Neural cell (in vitro differentiated cells): ENCODE results near the gene RSPH9.

Experiments
- CTCF ChIP-seq: fragments of 450-650 bp; IDR thresholded peaks from 2 replicates; pipeline ENCODE4 v1.5.1; 2014; ENCODE audit warnings: antibody characterized with exemption, mild to moderate bottlenecking, moderate library complexity; ENCODE audit not compliant: poor library complexity, severe bottlenecking
- EZH2 ChIP-seq: fragments of 200-600, 300-800 bp; shearing (Covaris generic), sonication (generic); IDR thresholded peaks from 2 replicates; pipeline ENCODE4 v1.6.1; 2014; ENCODE audit warnings: antibody characterized with exemption, low read length, borderline replicate concordance, mild to moderate bottlenecking; ENCODE audit not compliant: insufficient read depth, poor library complexity, severe bottlenecking
- POLR2AphosphoS5 ChIP-seq: IDR thresholded peaks from 2 replicates; pipeline ENCODE4 v1.6.1; 2012
- SMC3 ChIP-seq: fragments of 450-650 bp; conservative IDR thresholded peaks from 2 replicates; pipeline ENCODE4 v1.6.1; 2014; ENCODE audit warnings: antibody characterized with exemption, mild to moderate bottlenecking, moderate library complexity; ENCODE audit not compliant: poor library complexity
- TAF1 ChIP-seq: IDR thresholded peaks from 2 replicates; pipeline ENCODE4 v1.6.1; 2012; ENCODE audit warnings: low read depth

GRCh38 chr6:43630980-43631619, 13.7 kb upstream of the RSPH9 start:
- TF ChIP-seq TAF1 (no peak), SMC3 (no peak), CTCF (no peak), EZH2 (no peak), POLR2AphosphoS5 (no peak)
